Kidney (tissue), 14 donors: ENCODE results near the gene SCAMP2. TPM values are rescaled to one million over a fixed set of nuclear protein-coding genes. Genes with fewer than 3 reads are reported as not detected.
"Not testable (repeated sequence)": the region's sequence is repeated elsewhere in the genome, so short reads cannot be mapped to it uniquely, and the experiment has no call there.

Experiments
- DNase-seq, 5 donors: peaks; one replicate each; pipeline ENCODE4 v3.0.0-alpha.2; 2013 to 2020
- FAIRE-seq: peaks from 2 replicates; lab custom pipeline; 2012; peaks lifted over from hg19 to GRCh38; lab: Jason Lieb, UNC
- H3K27ac ChIP-seq, 2 donors: one replicate each; pipeline ENCODE4 v1.7.0; 2013; ENCODE audit warnings: low read depth in 2 of 2, low read length in 2 of 2, inconsistent platforms in 1 of 2
- H3K27me3 ChIP-seq: one replicate; pipeline ENCODE4 v1.7.1; 2013; ENCODE audit warnings: low read length, inconsistent platforms; ENCODE audit not compliant: control insufficient read depth, insufficient read depth
- H3K36me3 ChIP-seq, 3 donors: one replicate each; pipeline versions ENCODE4 v1.7.0 to v1.7.1; 2013; ENCODE audit warnings: low read length in 3 of 3, control low read depth in 1 of 3, inconsistent platforms in 1 of 3; ENCODE audit not compliant: insufficient read depth in 3 of 3, control insufficient read depth in 2 of 3
- H3K4me1 ChIP-seq, 3 donors: one replicate each; pipeline versions ENCODE4 v1.7.0 to v1.7.1; 2013; ENCODE audit warnings: low read length in 3 of 3, inconsistent platforms in 1 of 3, low read depth in 1 of 3; ENCODE audit not compliant: control insufficient read depth in 2 of 3, insufficient read depth in 2 of 3
- H3K4me3 ChIP-seq, 3 donors: one replicate each; pipeline versions ENCODE4 v1.7.0 to v1.8.1; 2013; ENCODE audit warnings: low read length in 3 of 3, control low read depth in 1 of 3, inconsistent platforms in 1 of 3
- H3K9ac ChIP-seq, 3 donors: one replicate each; pipeline versions ENCODE4 v1.7.0 to v1.7.1; 2013; ENCODE audit warnings: low read length in 3 of 3, control low read depth in 1 of 3, inconsistent platforms in 1 of 3
- H3K9me3 ChIP-seq, 3 donors: one replicate each; pipeline versions ENCODE4 v1.7.0 to v1.7.1; 2013; ENCODE audit warnings: low read length in 3 of 3, control low read depth in 1 of 3, inconsistent platforms in 1 of 3; ENCODE audit not compliant: control insufficient read depth in 2 of 3, insufficient read depth in 1 of 3
- intact Hi-C: fragments of 100-400 bp; cut with DNase I; formaldehyde crosslinking; loops from one replicate; pipeline ENCODE4 v1.11.1; 2022
- polyA plus RNA-seq: library from polyadenylated mRNA; stranded (reverse); fragments of 350-450 nt; fragmentation: Illumina TruSeq; extraction: RNeasy Lipid Tissue Mini Kit (QIAGEN cat#74804); gene quantifications from one replicate; pipeline ENCODE4 v1.2.3, GENCODE V29; 2014; ENCODE audit warnings: low read depth, low replicate concordance; ENCODE audit not compliant: insufficient read depth
- total RNA-seq: library from RNA; stranded (reverse); fragmentation: NEBNext Ultra II Directional; extraction: Animal tissue kit (Norgen Biotek cat#: 25700); gene quantifications from one replicate; pipeline ENCODE4 v1.2.1, GENCODE V29; 2021
- TF ChIP-seq, protein P1 (sequence below): IDR thresholded peaks from 3 replicates; pipeline ENCODE4 v1.5.1; 2012; ENCODE audit warnings: mild to moderate bottlenecking, moderate library complexity, borderline replicate concordance; ENCODE audit not compliant: insufficient read depth; ENCODE audit errors: extremely low read depth
- donor health status: control.
- donor health status: control.
- donor health status: control.
- donor health status: control.
- donor health status: control.
- donor health status: DM: yes; HTN: yes; CAD: no.
- donor health status: Normal renal cell carcinoma (clear cell type).

Gene SCAMP2
- total and polyA plus RNA-seq, 2 donors from 2014 or later, result 87.9 to 102 TPM

- TF ChIP-seq, protein P1, sequence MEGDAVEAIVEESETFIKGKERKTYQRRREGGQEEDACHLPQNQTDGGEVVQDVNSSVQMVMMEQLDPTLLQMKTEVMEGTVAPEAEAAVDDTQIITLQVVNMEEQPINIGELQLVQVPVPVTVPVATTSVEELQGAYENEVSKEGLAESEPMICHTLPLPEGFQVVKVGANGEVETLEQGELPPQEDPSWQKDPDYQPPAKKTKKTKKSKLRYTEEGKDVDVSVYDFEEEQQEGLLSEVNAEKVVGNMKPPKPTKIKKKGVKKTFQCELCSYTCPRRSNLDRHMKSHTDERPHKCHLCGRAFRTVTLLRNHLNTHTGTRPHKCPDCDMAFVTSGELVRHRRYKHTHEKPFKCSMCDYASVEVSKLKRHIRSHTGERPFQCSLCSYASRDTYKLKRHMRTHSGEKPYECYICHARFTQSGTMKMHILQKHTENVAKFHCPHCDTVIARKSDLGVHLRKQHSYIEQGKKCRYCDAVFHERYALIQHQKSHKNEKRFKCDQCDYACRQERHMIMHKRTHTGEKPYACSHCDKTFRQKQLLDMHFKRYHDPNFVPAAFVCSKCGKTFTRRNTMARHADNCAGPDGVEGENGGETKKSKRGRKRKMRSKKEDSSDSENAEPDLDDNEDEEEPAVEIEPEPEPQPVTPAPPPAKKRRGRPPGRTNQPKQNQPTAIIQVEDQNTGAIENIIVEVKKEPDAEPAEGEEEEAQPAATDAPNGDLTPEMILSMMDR, result no peak
- Histone ChIP-seq H3K27ac (no peak overlapping the region), H3K4me3 (no peak overlapping the region), H3K9ac (no peak overlapping the region), H3K4me1 (no peaks in the 10 kb centered on the region), H3K27me3 (no peaks in the 10 kb centered on the region), H3K36me3 (peaks cover 0 to 31% (median 25%) of the 10 kb centered on the region in 3 donors), H3K9me3 (no peaks in the 10 kb centered on the region)
- DNase-seq, result no peak
- FAIRE-seq, result no peak
- intact Hi-C loops, result no loop called here
These were observed 44.5 kb upstream of the SCAMP2 start for GRCh38 chr15:74917676-74918075.

GRCh38 chr15:74913799-74914198 lies 40.6 kb upstream of the SCAMP2 start:
- H3K9ac ChIP-seq, H3K27ac ChIP-seq, H3K4me1 ChIP-seq, intact Hi-C loops, FAIRE-seq, H3K9me3 ChIP-seq, DNase-seq, H3K27me3 ChIP-seq, H3K4me3 ChIP-seq: not testable (repeated sequence)
- H3K36me3 ChIP-seq, result peaks cover 0 to 15% (median 10%) of the 10 kb centered on the region in 3 donors

GRCh38 chr15:74913041-74913440 lies 39.9 kb upstream of the SCAMP2 start:
- DNase-seq (no peak), FAIRE-seq (no peak)
- Histone ChIP-seq H3K27me3 (no peaks in the 10 kb centered on the region), H3K9ac (no peak overlapping the region), H3K27ac (no peak overlapping the region), H3K4me3 (no peak overlapping the region), H3K36me3 (peaks cover 0 to 14% (median 9%) of the 10 kb centered on the region in 3 donors), H3K9me3 (no peaks in the 10 kb centered on the region), H3K4me1 (no peaks in the 10 kb centered on the region)
- TF ChIP-seq, protein P1, result no peak
- intact Hi-C loops, result no loop called here

DNA sequence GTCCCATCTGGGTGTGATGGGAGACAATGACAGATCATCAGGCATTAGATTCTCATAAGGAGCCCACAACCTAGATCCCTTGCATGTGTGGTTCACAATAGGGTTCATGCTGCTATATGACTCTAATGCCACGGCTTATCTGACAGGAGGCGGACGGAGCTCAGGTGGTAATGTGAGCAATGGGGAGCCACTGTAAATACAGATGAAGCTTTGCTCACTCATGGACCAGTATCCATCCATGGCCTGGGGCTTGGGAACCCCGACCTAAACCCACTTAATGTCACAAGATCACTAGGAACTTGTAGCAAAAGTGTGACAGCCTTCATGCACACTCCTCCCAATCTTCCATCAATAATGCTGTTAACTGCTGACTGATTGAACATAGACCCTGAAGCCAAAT lies 35.5 kb upstream of the SCAMP2 start:
- TF ChIP-seq, protein P1, result no peak
- FAIRE-seq (no peak), DNase-seq (no peak)
- Histone ChIP-seq H3K27me3 (no peaks in the 10 kb centered on the region), H3K36me3 (peaks cover 3 to 17% (median 12%) of the 10 kb centered on the region in 3 donors), H3K4me1 (peaks cover 3 to 16% (median 6%) of the 10 kb centered on the region in 3 donors), H3K9ac (no peak overlapping the region), H3K27ac (no peak overlapping the region), H3K9me3 (no peaks in the 10 kb centered on the region), H3K4me3 (no peak overlapping the region)
- intact Hi-C loops, result no loop called here
